NCI-H2227 (cell line): Measurements from ENCODE around the gene KAT7.

Experiments
- DNase-seq: peaks from one replicate; lab custom pipeline; 2025; ENCODE audit not compliant: unreplicated experiment; lab: John Stamatoyannopoulos, UW

Gene KAT7

DNA sequence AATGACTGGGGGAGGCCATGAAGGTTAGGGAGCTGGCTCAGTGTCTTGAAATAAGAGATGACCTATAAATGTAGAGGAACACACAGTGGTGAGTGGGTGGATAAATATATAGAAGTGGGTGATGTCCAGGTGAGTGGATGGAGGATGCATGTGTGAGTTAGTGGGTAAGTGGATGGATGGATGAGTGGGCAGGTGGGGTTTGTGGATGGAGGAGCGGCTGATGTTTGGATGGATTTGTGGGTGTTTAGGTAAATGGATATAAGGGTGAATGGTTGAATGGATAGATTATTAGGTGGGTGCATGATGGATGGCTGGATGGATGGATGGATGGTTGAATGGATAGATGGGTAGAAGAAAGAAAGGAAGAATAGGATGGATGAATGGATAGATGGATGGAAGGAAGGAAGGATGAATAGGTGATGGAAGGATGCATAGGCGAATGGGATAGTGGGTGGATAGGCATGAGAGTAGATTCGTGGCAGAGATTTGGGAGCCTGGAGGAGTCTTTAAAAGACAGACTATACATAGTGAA is 78.5 kb downstream of the KAT7 start:
- no peak for DNase-seq

DNA sequence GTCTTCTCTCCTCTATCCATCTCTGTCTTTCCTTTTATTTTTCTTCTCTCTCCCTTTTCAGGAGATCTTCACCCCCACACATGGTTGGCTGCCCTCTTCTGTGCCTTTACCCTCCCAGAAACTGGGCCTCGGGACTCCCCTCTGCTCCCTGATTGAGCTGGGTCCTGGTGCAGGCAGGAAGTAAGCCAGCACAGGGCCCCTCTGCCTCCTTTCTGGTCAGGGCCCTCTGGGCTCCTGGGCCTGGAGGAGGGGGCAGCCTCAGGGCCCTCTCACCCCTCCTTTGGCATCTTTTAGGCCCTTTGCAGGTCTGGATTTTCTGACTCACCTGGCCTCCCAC is 80.5 kb downstream of the KAT7 start:
- DNase-seq, result no peak

DNA sequence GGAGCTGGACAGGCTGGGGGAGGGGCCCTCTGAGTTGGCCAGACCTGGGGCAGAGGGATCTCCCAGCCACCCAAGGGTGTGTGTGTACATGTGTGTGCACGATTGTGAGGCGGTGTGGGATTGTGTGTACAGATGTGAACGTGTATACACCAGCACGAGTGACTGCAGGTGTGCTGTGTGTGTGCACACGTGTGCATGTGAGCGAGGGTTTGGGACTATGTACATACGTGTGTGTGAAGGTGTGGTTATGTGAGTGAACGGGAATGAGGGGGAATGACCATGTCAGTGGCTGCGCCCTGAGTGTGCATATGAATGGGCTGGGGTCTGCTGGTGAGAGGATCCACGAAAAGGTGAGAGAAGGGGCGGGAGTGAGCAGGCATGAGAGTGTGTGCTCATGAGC is 81.8 kb downstream of the KAT7 start:
- DNase-seq, result no peak

DNA sequence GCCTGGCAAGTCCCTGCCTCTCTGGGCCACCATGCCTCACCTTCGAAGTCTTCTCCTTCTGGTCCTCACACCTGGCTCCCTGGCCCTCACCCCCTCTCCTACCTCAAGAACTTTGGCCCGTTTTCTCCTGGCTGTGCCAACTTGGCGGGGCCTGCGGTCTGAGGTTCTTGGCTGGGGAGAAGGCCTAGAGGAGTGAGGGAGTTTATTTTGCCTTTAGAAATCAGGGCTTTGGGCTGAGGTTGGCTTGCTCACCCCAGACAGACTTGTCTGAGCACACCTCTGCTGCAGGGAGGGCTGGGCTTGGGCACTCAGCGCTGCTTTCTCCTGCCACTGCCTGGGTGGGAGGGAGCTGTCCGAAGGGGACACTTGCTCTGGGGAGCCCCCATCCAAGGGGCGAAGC is 82.7 kb downstream of the KAT7 start:
- no peak for DNase-seq

DNA sequence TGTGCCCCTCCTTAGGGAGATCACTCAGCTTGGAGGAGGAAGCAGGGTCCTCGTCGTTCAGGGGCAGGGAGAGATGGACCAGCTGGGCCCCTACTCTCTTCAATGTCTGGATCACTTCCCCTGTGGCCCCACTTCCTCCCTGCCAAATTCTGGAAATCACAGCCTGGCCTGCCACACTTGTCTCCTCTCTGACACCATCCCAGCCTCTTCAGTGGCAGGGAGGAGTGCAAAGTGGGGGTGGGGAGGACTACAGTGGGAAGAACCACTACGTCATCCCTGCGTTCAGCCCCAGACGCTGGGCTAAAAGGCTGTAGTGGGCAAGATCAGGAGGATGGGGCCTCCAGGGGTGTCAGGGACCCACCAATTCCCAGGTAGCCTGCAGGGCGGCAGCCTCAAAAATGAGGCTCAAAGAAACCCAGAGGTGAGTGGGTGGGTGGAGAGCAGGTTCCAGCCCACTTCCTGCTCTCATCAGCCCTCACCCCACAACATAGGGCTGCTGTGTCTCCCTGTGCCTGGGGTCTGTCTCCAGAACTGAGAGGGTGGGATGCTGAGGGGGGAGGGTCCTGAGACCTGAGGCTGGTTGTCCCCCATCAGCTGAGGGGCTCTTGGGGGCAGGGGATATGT is 84.4 kb downstream of the KAT7 start:
- no peak for DNase-seq

DNA sequence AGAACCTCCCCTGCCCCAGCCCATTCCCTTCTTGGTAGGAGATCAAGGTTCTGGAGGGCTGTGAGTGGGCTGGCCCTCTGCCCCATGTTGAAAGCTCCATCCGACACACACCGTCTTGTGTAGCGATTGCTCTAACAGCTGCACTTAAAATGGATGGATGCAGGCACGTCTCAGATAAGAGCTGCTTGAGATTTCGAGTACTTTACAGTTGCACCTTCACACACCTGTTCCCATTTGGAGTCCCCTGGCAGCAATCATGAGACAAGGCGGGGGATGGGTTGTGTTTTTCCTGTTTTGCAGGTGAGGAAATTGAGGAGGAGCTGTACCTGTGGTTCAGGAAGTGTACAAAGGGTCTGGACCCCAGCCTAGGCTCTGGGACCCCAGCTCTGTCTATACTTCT is 85.0 kb downstream of the KAT7 start:
- DNase-seq, result peak; percentile 36

DNA sequence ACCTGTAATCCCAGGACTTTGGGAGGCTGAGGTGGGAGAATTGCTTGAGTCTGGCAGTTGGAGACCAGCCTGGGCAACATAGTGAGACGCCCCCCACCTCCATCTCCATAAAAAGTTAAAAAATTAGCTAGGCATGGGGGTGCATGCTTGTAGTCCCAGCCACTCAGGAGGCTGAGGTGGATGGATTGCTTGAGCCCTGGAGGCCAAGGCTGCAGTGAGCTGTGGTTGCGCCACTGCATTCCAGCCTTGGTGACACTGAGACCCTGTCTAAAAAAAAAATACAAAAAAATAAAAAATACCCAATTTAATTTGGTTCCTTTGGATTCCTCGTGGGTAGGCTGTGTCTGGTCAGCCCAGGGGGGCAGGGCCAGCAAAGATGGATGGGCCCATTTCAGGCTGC is 85.4 kb downstream of the KAT7 start:
- no peak for DNase-seq

DNA sequence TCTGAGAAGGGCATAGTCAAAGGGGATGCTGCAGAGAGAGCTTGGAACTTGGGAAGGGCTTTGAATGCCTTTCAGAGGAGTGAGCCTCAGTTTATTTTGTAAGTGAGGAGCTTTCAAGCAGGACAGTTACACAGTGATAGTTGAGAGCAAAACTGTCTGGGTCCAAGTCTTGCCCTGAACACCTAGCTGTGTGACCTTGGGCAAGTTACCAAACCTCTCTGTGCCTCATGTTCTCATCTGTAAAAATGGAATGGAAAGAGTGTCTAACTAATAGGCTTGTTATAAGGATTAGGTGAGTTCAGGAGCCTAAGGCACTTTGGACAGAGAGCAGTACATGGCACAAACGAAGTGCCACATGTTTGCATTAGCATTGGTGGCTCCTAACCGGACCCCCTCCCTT is 86.4 kb downstream of the KAT7 start:
- no peak for DNase-seq

DNA sequence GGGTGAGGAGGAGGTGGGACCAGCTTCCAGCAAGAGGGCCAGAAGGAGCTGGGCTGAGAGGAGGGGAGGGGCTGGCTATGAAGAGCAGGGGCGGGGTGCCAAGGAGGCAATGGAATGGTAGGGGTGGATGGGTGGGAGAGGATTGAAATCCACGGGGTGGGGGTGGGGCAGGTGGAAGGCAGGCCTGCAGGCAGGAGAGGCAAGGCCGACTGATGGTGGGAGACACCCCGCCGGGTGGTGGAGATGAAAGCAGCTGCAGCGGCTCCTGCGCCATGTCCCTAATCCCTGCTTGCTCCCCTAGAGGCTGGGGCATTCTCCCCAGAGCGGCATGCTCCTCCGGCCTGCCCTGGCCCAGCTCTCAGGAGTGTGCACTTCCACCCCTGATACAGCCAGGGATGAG is 87.2 kb downstream of the KAT7 start:
- peak; percentile 53 for DNase-seq

DNA sequence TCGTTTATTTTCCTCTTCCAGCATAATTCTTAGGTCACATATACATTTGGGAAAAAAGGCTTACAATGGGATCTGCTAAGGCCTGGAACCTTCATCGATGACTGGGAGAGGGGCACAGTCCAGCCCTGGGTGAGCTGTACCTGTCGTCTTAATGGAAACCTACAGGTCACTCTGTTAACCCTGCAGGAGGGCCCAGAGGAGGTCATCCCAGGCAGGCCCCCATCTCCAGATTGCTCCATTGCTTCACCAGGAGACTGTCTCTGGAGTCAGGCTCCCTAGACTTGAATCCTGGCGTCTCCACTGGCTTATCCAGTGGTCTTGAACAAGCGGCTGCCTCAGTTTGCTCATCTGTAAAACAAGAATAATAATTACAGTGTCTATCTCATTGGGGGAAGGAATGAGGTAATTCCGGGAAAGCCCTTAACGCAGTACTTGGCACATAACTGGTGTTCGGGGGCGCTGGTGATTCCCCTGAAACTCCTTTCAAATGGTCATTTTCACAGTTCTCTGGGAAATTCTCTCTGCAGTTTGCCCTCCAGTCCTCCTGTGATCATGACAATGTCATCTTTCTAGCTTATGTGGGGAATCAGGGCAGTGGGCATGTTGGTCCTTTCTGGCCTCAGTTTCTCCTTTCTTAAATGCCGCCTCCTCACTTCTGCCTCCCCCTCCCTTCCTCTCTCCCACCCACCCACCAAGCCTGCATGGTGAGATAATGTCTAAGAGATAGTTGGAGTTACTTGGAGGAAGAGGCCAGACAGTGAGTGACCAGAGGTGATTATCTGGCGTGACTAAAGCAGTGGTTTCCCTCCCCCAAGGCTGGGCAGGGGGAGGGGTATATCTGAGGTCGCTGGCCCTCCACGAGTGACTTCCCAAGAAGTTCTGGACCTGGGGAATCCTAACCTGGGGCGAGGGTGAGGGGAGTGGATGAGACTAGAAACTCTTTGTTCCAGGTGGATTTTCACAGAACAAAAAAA is 90.7 kb downstream of the KAT7 start:
- DNase-seq, result no peak

DNA sequence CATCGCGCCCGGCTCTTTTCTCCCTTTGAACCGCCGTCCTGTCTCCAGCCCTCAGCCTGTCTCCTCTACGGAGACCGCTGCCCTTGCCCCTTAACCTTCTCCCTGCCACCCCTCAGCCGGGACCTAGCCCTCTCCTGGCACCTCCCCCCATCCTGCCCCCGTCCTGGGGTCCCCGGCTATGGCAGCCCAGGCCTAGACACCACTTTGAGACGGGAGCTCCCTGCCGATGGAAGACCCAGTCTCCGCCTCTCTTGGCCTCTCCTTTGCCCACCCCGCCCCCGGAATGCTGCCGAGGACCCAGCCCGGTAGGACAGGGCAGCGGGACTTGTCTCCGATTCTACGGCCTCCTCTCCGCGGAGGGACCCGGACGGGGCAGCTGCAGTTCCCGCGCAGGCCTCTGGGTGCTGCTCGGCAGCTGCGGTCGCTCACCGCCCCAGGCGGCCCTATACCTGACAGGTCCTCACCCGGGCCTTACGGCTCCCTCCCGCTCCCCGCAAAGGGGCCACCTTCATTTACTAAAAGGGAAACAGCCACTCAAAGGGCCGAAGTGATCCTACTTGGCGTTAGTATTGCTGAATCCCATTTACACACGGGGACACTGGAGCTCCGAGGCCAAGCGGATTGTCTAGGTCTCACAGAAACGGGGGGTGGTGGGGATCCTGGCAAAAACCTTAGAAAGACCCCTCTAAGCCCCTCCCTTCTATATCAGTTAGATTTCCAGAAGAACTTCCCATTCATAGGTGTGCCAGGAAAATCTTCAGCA is 92.0 kb downstream of the KAT7 start:
- DNase-seq, result peak; percentile 85

DNA sequence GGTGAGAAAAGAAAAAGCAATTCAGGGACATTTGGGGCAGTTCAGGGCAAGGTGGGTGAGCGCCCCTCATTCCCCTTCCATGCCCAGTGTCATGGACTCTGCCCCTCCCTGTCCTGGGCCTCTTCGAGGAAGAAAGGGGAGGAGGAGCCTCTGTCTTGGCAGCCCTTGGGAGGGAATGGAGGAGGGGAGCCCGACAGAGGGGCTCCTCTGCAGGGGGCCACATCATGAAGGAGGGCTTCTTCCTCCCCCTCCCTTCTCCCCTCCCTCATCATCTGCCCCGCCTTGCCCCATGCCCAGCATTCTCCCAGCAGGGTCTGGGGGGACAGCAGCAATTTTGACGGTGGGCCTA is 92.5 kb downstream of the KAT7 start:
- peak; percentile 14 for DNase-seq

DNA sequence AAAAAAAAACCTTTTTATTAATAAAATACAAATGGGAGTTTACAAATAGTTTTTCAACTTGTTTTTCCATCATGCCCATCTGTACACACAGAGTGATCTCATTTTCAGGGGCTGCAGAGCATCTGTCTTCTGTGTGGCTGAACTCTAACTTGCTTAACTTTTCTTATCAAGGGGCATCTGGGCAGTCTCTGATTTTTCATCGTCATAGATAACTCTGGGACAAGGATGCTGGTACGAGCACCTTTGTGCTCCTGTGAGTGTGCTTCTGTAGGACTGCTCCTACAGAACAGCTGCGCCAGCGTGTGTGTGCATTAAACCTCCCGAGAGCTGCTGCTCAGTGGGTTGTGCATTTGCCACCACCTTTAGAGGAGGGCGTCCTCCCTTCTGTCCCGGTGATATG is 94.0 kb downstream of the KAT7 start:
- DNase-seq, result no peak
